Kidney epithelial cell (primary cell): Measurements from ENCODE around the gene HOXC11. TPM values are rescaled to one million over a fixed set of nuclear protein-coding genes. Genes with fewer than 3 reads are reported as not detected.
A peak's percentile ranks its signal among the peaks of the same experiment; 100 is the strongest.

Source experiments
- DNase-seq: peaks from one replicate; pipeline ENCODE4 v3.0.0-alpha.2; 2010; ENCODE audit warnings: low read depth
- H3K27me3 ChIP-seq: 2 replicates; pipeline ENCODE4 v1.6.0; 2011; ENCODE audit warnings: low read length; ENCODE audit not compliant: control insufficient read depth, insufficient read depth
- H3K36me3 ChIP-seq: 2 replicates; pipeline ENCODE4 v1.5.1; 2011; ENCODE audit warnings: low read length; ENCODE audit not compliant: control insufficient read depth, insufficient read depth
- H3K4me3 ChIP-seq: 2 replicates; pipeline ENCODE4 v1.5.1; 2011; ENCODE audit warnings: low read depth, mild to moderate bottlenecking, control low read depth, low read length
- CTCF ChIP-seq: IDR thresholded peaks from 2 replicates; pipeline ENCODE4 v1.5.1; 2011; ENCODE audit warnings: mild to moderate bottlenecking, moderate library complexity, low read length, control low read depth, inconsistent platforms; ENCODE audit not compliant: insufficient read depth, poor library complexity, severe bottlenecking
- total RNA-seq: library from RNA; depleted of rRNA; stranded (reverse); fragments of >200 nt; gene quantifications from 2 replicates; pipeline ENCODE4 v1.2.3, GENCODE V29; 2015

The HOXC11 gene
- total RNA-seq, 1 donor from 2014 or later: 0.58 TPM

GRCh38 chr12:53965281-53966084 is 7.4 kb upstream of the HOXC11 start:
- no peak for TF ChIP-seq CTCF
- DNase-seq: no peak
- H3K36me3 ChIP-seq: no peaks in the 10 kb centered on the region
- peaks cover 90% of the 10 kb centered on the region for H3K27me3 ChIP-seq
- no peak overlapping the region for H3K4me3 ChIP-seq

GRCh38 chr12:53966085-53966384 is 6.9 kb upstream of the HOXC11 start:
- Histone ChIP-seq H3K4me3 (no peak overlapping the region), H3K36me3 (no peaks in the 10 kb centered on the region), H3K27me3 (peaks cover 90% of the 10 kb centered on the region)
- no peak for TF ChIP-seq CTCF
- no peak for DNase-seq

GRCh38 chr12:53966385-53967133 is 6.4 kb upstream of the HOXC11 start:
- no peaks in the 10 kb centered on the region for H3K36me3 ChIP-seq
- no peak for DNase-seq
- no peak for TF ChIP-seq CTCF
- H3K4me3 ChIP-seq: peak overlapping the region; percentile 12
- H3K27me3 ChIP-seq: peaks cover 87% of the 10 kb centered on the region

- peaks cover 87% of the 10 kb centered on the region for H3K27me3 ChIP-seq
- H3K4me3 ChIP-seq: no peak overlapping the region
- TF ChIP-seq CTCF: no peak
- no peaks in the 10 kb centered on the region for H3K36me3 ChIP-seq
- DNase-seq: no peak
These were observed 5.5 kb upstream of the HOXC11 start for GRCh38 chr12:53967421-53967925.

GRCh38 chr12:53968214-53969127 is 4.5 kb upstream of the HOXC11 start:
- H3K36me3 ChIP-seq: no peaks in the 10 kb centered on the region
- TF ChIP-seq CTCF: no peak
- no peak for DNase-seq
- H3K27me3 ChIP-seq: peaks cover 87% of the 10 kb centered on the region
- H3K4me3 ChIP-seq: no peak overlapping the region
